Transverse colon (tissue), 4 donors: Measurements from ENCODE around the gene PAQR5. TPM values are rescaled to one million over a fixed set of nuclear protein-coding genes. Genes with fewer than 3 reads are reported as not detected.
A peak's percentile ranks its signal among the peaks of the same experiment; 100 is the strongest.

Experiments used
- DNase-seq: peaks from one replicate; pipeline ENCODE4 v3.0.0-alpha.2; 2019
- H3K27ac ChIP-seq, 4 donors: fragments of 200-600 bp; sonication (generic); 2 replicates each; pipeline ENCODE4 v1.5.1; 2016 to 2018; ENCODE audit warnings: inconsistent platforms in 4 of 4
- H3K27me3 ChIP-seq: fragments of 200-600 bp; sonication (generic); 2 replicates; pipeline ENCODE4 v1.5.1; 2017; ENCODE audit warnings: inconsistent platforms
- H3K36me3 ChIP-seq, 4 donors: fragments of 200-600 bp; sonication (generic); 2 replicates each; pipeline ENCODE4 v1.5.1; 2017 to 2019; ENCODE audit warnings: inconsistent platforms in 4 of 4
- H3K4me1 ChIP-seq, 4 donors: fragments of 200-600 bp; sonication (generic); 2 replicates each; pipeline ENCODE4 v1.5.1; 2017 to 2020; ENCODE audit warnings: inconsistent platforms in 4 of 4
- H3K4me3 ChIP-seq, 4 donors: fragments of 200-600 bp; sonication (generic); 1 replicate in 1 of 4; 2 replicates in 3 of 4; pipeline versions ENCODE4 v1.5.1 to v1.6.1; 2017 to 2019; ENCODE audit warnings: inconsistent platforms in 4 of 4
- H3K9me3 ChIP-seq, 2 donors: fragments of 200-600 bp; sonication (generic); 2 replicates each; pipeline ENCODE4 v1.5.1; 2017 to 2019; ENCODE audit warnings: inconsistent platforms in 2 of 2
- EP300 ChIP-seq: sonication (generic); formaldehyde crosslinking; IDR thresholded peaks from one replicate; pipeline ENCODE4 v1.6.1; 2017; ENCODE audit warnings: antibody characterized with exemption, low read depth
- POLR2A ChIP-seq: fragments of 450-650 bp; IDR thresholded peaks from one replicate; pipeline ENCODE4 v1.6.1; 2016; ENCODE audit warnings: antibody characterized with exemption, mild to moderate bottlenecking, moderate library complexity
- POLR2AphosphoS5 ChIP-seq, 3 donors: sonication (generic); formaldehyde crosslinking; IDR thresholded peaks; one replicate each; pipeline ENCODE4 v1.6.1; 2016; ENCODE audit warnings: antibody characterized with exemption in 3 of 3
- WGBS, 2 donors: methylation state at CpG; one replicate each; pipeline ENCODE4 v1.1.5; 2018; ENCODE audit warnings: low coverage in 1 of 2; 5-methylcytosine and 5-hydroxymethylcytosine counted together
- in situ Hi-C, 4 donors: fragments of 200-750 bp; cut with MboI; loops; one replicate each; pipeline versions ENCODE4 v1.15.0 to v1.15.1; 2017; ENCODE audit warnings: low sequenced_read_pairs in 3 of 4, low pct_ligation_motif_present in 1 of 4, low pct_unique_long_range_greater_than_20kb in 1 of 4
- intact Hi-C: fragments of 100-400 bp; cut with DNase I; formaldehyde crosslinking; loops from one replicate; pipeline ENCODE4 v1.15.1; 2023; ENCODE audit warnings: low total_unique reads
- total RNA-seq, 4 donors: library from RNA; depleted of rRNA; stranded (reverse); fragments of >200 nt; gene quantifications; one replicate each; pipeline ENCODE4 v1.1.0, GENCODE V29; 2016
- TF ChIP-seq, protein P1 (sequence below), 5 experiments: fragments of 200-600 bp in 3 of 5; fragments of 450-650 bp in 2 of 5; sonication (generic) in 3 of 5; IDR thresholded peaks; 1 replicate in 2 of 5; 2 replicates in 3 of 5; pipeline ENCODE4 v1.5.1; 2016 to 2017; ENCODE audit warnings: antibody characterized with exemption in 5 of 5, inconsistent platforms in 3 of 5, mild to moderate bottlenecking in 2 of 5, moderate library complexity in 1 of 5

PAQR5 gene
- total RNA-seq, 4 donors from 2014 or later = 21.1 to 80.0 (median 48.9) TPM

DNA sequence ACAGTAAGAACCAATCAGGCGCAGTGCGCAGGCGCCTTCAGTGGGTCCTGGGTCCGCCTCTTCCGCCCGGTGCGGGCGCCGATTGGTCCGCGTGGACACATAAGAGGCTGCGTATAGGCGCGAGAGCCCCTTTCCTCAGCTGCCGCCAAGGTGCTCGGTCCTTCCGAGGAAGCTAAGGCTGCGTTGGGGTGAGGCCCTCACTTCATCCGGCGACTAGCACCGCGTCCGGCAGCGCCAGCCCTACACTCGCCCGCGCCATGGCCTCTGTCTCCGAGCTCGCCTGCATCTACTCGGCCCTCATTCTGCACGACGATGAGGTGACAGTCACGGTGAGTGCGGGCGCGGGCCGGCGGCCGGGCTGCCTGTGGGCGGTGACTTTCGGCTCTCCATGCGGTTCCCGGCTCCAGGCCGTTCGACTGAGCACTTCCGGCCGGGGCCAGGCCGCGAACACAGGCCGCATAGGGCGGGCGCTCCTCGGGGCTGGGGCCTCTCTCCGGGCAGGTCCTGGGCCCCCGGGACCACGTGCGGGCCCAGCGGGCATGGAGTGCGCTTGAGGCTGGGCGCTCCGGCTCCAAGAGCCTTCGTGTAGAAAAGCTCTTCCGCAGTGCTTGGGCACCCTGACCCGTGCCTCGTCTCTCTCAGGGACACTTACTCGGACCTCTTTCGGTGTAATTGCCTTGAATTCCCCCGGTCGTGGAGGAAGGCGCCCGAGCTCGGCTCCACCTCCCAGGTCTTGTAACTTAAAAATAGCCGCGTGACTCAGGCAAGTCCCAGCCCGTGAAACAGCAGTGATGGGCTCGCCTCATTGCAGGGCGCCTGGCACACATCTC is 154.2 kb downstream of the PAQR5 start, which contains the start of gene RPLP1:
RPLP1 (plus strand) TSS at position 127 of the 830 bp plus-strand sequence; CDS start at position 258, 131 bp downstream.
- peak within 1 kb of the TSS; percentile 76 to 88 (median 83) for H3K4me3 ChIP-seq
- intact Hi-C loops (no loop called here), in situ Hi-C loops (no loop called here)
- WGBS, 2 donors = 0% methylated on average over 12 to 45 of the region's 77 CpGs
- H3K27ac ChIP-seq = peak within 1 kb of the TSS; percentile 95 to 97 (median 96)
- H3K36me3 ChIP-seq = peaks cover 0 to 8% (median 0%) of the 10 kb centered on the region in 4 donors
- peaks cover 14 to 33% (median 24%) of the 10 kb centered on the region in 4 donors for H3K4me1 ChIP-seq
- no peaks in the 10 kb centered on the region for H3K9me3 ChIP-seq
- TF ChIP-seq EP300 = no peak
- peak; percentile 97 to 99 (median 99) for TF ChIP-seq POLR2AphosphoS5 (IDR thresholded peaks at IDR 0.05)
- TF ChIP-seq POLR2A = peak; percentile 94
- TF ChIP-seq, protein P1, sequence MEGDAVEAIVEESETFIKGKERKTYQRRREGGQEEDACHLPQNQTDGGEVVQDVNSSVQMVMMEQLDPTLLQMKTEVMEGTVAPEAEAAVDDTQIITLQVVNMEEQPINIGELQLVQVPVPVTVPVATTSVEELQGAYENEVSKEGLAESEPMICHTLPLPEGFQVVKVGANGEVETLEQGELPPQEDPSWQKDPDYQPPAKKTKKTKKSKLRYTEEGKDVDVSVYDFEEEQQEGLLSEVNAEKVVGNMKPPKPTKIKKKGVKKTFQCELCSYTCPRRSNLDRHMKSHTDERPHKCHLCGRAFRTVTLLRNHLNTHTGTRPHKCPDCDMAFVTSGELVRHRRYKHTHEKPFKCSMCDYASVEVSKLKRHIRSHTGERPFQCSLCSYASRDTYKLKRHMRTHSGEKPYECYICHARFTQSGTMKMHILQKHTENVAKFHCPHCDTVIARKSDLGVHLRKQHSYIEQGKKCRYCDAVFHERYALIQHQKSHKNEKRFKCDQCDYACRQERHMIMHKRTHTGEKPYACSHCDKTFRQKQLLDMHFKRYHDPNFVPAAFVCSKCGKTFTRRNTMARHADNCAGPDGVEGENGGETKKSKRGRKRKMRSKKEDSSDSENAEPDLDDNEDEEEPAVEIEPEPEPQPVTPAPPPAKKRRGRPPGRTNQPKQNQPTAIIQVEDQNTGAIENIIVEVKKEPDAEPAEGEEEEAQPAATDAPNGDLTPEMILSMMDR (IDR thresholded peaks at IDR 0.05) = no peak
- no peaks in the 10 kb centered on the region for H3K27me3 ChIP-seq
- DNase-seq = peak; percentile 97

- DNase-seq = no peak
- in situ Hi-C loops (no loop called here), intact Hi-C loops (no loop called here)
- TF ChIP-seq POLR2AphosphoS5 (IDR thresholded peaks at IDR 0.05) (no peak), EP300 (no peak), POLR2A (no peak)
- TF ChIP-seq, protein P1 (IDR thresholded peaks at IDR 0.05) = no peak
- peak overlapping the region; percentile 30 to 96 (median 66) for H3K27ac ChIP-seq
- H3K9me3 ChIP-seq = no peaks in the 10 kb centered on the region
- H3K4me3 ChIP-seq = peak overlapping the region in 1 of 4 donors; percentile 5
- no peaks in the 10 kb centered on the region for H3K27me3 ChIP-seq
- 27% methylated on average over 5 of the region's 5 CpGs; no CpG with 5 or more reads in 1 of the 2 donors for WGBS, 2 donors
- peaks cover 0 to 8% (median 0%) of the 10 kb centered on the region in 4 donors for H3K36me3 ChIP-seq
- peaks cover 14 to 38% (median 24%) of the 10 kb centered on the region in 4 donors for H3K4me1 ChIP-seq
Observed at GRCh38 chr15:69454953-69455352, 156.2 kb downstream of the PAQR5 start.

- no peaks in the 10 kb centered on the region for H3K9me3 ChIP-seq
- H3K4me3 ChIP-seq = no peak overlapping the region
- intact Hi-C loops = no loop called here
- no peak for TF ChIP-seq POLR2AphosphoS5 (IDR thresholded peaks at IDR 0.05)
- TF ChIP-seq EP300 = no peak
- no peak for TF ChIP-seq POLR2A
- TF ChIP-seq, protein P1 (IDR thresholded peaks at IDR 0.05) = no peak
- in situ Hi-C loops = no loop called here
- no peak for DNase-seq
- H3K27ac ChIP-seq = peak overlapping the region in 3 of 4 donors; percentile 36 to 96 (median 95)
- H3K4me1 ChIP-seq = peaks cover 14 to 41% (median 25%) of the 10 kb centered on the region in 4 donors
- H3K27me3 ChIP-seq = no peaks in the 10 kb centered on the region
- peaks cover 0 to 8% (median 0%) of the 10 kb centered on the region in 4 donors for H3K36me3 ChIP-seq
- WGBS, 2 donors = 82 to 90% methylated on average over 12 to 13 of the region's 13 CpGs
Observed at GRCh38 chr15:69456208-69457166, 157.8 kb downstream of the PAQR5 start.

Other genes starting within 250 kb of the PAQR5 start
- 10 to 100 TPM in 3 of 4 donors, 1 to 10 TPM in 1; 7.9 to 38.1 (median 25.4) TPM for gene GLCE, start 138.3 kb upstream of the PAQR5 start, total RNA-seq
- gene KIF23, start 115.4 kb downstream of the PAQR5 start, total RNA-seq = 10 to 100 TPM in 1 of 4 donors, 1 to 10 TPM in 3; 1.9 to 11.5 (median 5.2) TPM
- 100 to 1,000 TPM; 279 to 742 (median 450) TPM for gene RPLP1, start 153.9 kb downstream of the PAQR5 start, total RNA-seq